ENCODE data around the gene RNF7.
"Not testable (repeated sequence)": the region's sequence is repeated elsewhere in the genome, so short reads cannot be mapped to it uniquely, and the experiment has no call there.

Gene RNF7

DNA sequence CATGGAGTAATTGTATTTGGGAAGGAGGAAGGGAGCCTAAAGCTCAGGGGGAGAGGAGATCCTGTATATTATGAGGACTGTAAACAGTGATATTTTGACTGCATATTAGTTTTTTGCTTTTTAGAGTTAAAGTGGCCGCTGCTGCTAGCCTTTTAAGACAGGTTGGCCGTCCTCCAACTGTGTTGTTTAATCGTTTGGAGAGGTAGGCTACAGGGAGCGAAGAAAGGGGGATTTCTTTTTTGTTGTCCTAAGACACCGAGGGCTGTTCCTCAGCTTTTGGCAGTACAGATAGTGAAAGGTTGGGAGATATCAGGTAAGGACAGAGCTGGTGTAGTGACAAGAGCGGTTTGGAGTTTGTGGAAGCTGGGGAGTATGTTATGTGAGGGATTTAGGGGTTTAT is 38.2 kb upstream of the RNF7 start:
- Histone ChIP-seq H4K20me1 (ENCODE audit: insufficient read depth, low read length) (no peaks in the 10 kb centered on the region), H3K9ac (ENCODE audit: low read length) (no peak overlapping the region), H3K27ac (ENCODE audit: low read length) (no peak overlapping the region), H2AFZ (ENCODE audit: low read depth, low read length) (no peak overlapping the region), H3K4me1 (ENCODE audit: low read length) (no peaks in the 10 kb centered on the region), H3K79me2 (ENCODE audit: low read length) (no peaks in the 10 kb centered on the region), H3K4me3 (ENCODE audit: low read length) (no peak overlapping the region), H3K9me3 (ENCODE audit: insufficient read depth, low read length) (no peaks in the 10 kb centered on the region), H3K4me2 (ENCODE audit: low read length) (no peak overlapping the region), H3K36me3 (replicated peaks; ENCODE audit: low read depth, low read length) (no peaks in the 10 kb centered on the region), H3K27me3 (ENCODE audit: low read depth, low read length) (0 out of 2 replicates have a peak, but pooled peaks cover 3% of the 10 kb centered on the region)
- no peak for TF ChIP-seq EZH2phosphoT487 (IDR thresholded peaks at IDR 0.05; ENCODE audit: low read depth)
- TF ChIP-seq, protein P1, sequence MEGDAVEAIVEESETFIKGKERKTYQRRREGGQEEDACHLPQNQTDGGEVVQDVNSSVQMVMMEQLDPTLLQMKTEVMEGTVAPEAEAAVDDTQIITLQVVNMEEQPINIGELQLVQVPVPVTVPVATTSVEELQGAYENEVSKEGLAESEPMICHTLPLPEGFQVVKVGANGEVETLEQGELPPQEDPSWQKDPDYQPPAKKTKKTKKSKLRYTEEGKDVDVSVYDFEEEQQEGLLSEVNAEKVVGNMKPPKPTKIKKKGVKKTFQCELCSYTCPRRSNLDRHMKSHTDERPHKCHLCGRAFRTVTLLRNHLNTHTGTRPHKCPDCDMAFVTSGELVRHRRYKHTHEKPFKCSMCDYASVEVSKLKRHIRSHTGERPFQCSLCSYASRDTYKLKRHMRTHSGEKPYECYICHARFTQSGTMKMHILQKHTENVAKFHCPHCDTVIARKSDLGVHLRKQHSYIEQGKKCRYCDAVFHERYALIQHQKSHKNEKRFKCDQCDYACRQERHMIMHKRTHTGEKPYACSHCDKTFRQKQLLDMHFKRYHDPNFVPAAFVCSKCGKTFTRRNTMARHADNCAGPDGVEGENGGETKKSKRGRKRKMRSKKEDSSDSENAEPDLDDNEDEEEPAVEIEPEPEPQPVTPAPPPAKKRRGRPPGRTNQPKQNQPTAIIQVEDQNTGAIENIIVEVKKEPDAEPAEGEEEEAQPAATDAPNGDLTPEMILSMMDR (IDR thresholded peaks at IDR 0.05; ENCODE audit: low read depth, low read length) = no peak

DNA sequence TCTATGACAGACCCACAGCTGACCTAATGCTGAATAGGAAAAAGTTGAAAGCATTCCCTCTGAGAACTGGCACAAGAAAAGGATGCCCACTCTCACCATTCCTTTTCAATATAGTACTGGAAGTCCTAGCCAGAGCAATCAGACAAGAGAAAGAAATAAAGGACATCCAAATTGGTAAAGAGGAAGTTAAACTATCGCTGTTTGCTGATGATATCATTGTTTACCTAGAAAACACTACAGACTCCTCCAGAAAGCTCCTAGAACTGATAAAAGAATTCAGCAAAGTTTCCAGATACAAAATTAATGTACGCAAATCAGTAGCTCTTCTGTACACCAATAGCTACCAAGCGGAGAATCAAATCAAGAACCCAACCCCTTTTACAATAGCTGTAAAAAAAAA is 34.7 kb upstream of the RNF7 start:
- not testable (repeated sequence) for H3K27ac ChIP-seq (ENCODE audit: low read length); H3K4me3 ChIP-seq (ENCODE audit: low read length)

DNA sequence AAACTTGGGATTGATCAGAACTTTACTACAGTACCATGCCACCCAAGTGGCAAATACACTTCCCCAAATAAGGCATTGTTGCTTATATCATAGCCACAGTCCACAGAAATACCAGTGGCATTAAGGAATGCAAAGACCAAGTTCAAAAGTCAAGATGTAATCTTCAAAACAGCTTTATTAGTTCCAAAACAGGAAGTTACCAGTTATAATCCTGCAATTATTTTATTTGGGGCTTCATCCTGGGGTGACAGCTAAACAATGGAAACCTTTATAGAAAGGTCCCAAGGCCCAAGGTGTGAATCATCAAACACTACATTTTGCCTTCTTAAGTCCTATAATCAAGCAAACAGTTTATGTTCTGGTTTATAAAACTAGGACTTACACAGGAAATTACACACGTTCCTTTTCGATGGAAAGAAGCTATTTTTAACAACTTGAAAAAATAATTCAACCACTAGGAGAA is 30.3 kb upstream of the RNF7 start:
- no peak overlapping the region for H3K4me2 ChIP-seq (ENCODE audit: low read length)
- no peaks in the 10 kb centered on the region for H3K27me3 ChIP-seq (ENCODE audit: low read depth, low read length)
- TF ChIP-seq EZH2phosphoT487 (IDR thresholded peaks at IDR 0.05; ENCODE audit: low read depth) = no peak
- TF ChIP-seq, protein P1 (IDR thresholded peaks at IDR 0.05; ENCODE audit: low read depth, low read length) = no peak
- no peaks in the 10 kb centered on the region for H3K9me3 ChIP-seq (ENCODE audit: insufficient read depth, low read length)
- H3K79me2 ChIP-seq (ENCODE audit: low read length) = no peaks in the 10 kb centered on the region
- no peak overlapping the region for H3K4me3 ChIP-seq (ENCODE audit: low read length)
- no peak overlapping the region for H2AFZ ChIP-seq (ENCODE audit: low read depth, low read length)
- H4K20me1 ChIP-seq (ENCODE audit: insufficient read depth, low read length) = no peaks in the 10 kb centered on the region
- H3K36me3 ChIP-seq (replicated peaks; ENCODE audit: low read depth, low read length) = no peaks in the 10 kb centered on the region
- no peak overlapping the region for H3K9ac ChIP-seq (ENCODE audit: low read length)
- no peak overlapping the region for H3K27ac ChIP-seq (ENCODE audit: low read length)
- no peaks in the 10 kb centered on the region for H3K4me1 ChIP-seq (ENCODE audit: low read length)

More for the DNA sequence above, 34.7 kb upstream of the RNF7 start:
- not testable (repeated sequence) for H3K4me1 ChIP-seq (ENCODE audit: low read length); H3K79me2 ChIP-seq (ENCODE audit: low read length); H2AFZ ChIP-seq (ENCODE audit: low read depth, low read length); H3K4me2 ChIP-seq (ENCODE audit: low read length); H3K9ac ChIP-seq (ENCODE audit: low read length); H3K36me3 ChIP-seq (replicated peaks; ENCODE audit: low read depth, low read length); H3K9me3 ChIP-seq (ENCODE audit: insufficient read depth, low read length); H4K20me1 ChIP-seq (ENCODE audit: insufficient read depth, low read length); H3K27me3 ChIP-seq (ENCODE audit: low read depth, low read length)

DNA sequence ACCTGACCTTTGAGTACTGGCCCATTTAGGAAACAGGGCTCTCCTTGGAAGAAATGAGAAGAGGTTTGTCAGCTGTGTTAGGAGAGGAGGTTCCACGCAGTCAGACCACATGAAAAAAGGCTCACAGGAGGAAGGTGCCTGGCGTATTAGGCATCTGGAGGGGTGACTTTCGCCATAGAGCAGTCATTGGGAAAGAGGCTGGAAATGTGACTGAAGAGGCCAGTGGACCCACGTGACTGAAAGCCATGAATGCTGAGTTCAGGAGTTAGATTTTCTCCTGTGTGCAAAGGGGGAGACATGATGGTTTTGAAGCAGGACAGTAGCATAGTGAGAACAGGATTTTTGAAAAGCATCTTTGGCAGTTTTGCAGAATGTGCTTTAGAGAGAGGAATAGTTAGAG is 29.7 kb upstream of the RNF7 start:
- H3K27ac ChIP-seq (ENCODE audit: low read length) = no peak overlapping the region
- H3K9me3 ChIP-seq (ENCODE audit: insufficient read depth, low read length) = no peaks in the 10 kb centered on the region
- H3K4me3 ChIP-seq (ENCODE audit: low read length) = no peak overlapping the region
- no peaks in the 10 kb centered on the region for H4K20me1 ChIP-seq (ENCODE audit: insufficient read depth, low read length)
- H3K36me3 ChIP-seq (replicated peaks; ENCODE audit: low read depth, low read length) = no peaks in the 10 kb centered on the region
- H3K9ac ChIP-seq (ENCODE audit: low read length) = no peak overlapping the region
- no peaks in the 10 kb centered on the region for H3K79me2 ChIP-seq (ENCODE audit: low read length)
- no peaks in the 10 kb centered on the region for H3K27me3 ChIP-seq (ENCODE audit: low read depth, low read length)
- H2AFZ ChIP-seq (ENCODE audit: low read depth, low read length) = no peak overlapping the region
- H3K4me1 ChIP-seq (ENCODE audit: low read length) = no peaks in the 10 kb centered on the region
- TF ChIP-seq, protein P1 (IDR thresholded peaks at IDR 0.05; ENCODE audit: low read depth, low read length) = no peak
- TF ChIP-seq EZH2phosphoT487 (IDR thresholded peaks at IDR 0.05; ENCODE audit: low read depth) = no peak
- no peak overlapping the region for H3K4me2 ChIP-seq (ENCODE audit: low read length)

Data from OCI-LY3 (cell line).